CD4-positive, CD25-positive, alpha-beta regulatory T cell (primary cell): ENCODE measurements around the gene MEF2D. TPM values are rescaled to one million over a fixed set of nuclear protein-coding genes. Genes with fewer than 3 reads are reported as not detected.

Experiments used
- ATAC-seq, 2 donors: fragments of 150-1000 bp; cut with Tn5 transposase; one replicate each; pipeline ENCODE4 v1.10.0; 2021; ENCODE audit warnings: low read depth in 2 of 2, moderate number of reproducible peaks in 2 of 2, moderate library complexity in 1 of 2
- DNase-seq, 3 donors: peaks; one replicate each; pipeline versions ENCODE4 v3.0.0 to v3.0.0-alpha.2; 2012 to 2022; ENCODE audit warnings: mixed read lengths in 1 of 3
- H3K27ac ChIP-seq: one replicate; pipeline ENCODE4 v1.7.0; 2013; ENCODE audit warnings: mild to moderate bottlenecking, low read length; ENCODE audit not compliant: insufficient read depth, poor library complexity, severe bottlenecking
- H3K27me3 ChIP-seq: one replicate; pipeline ENCODE4 v1.7.0; 2013; ENCODE audit warnings: low read length; ENCODE audit not compliant: control insufficient read depth, insufficient read depth
- H3K36me3 ChIP-seq: one replicate; pipeline ENCODE4 v1.7.0; 2013; ENCODE audit warnings: mild to moderate bottlenecking, low read length, moderate library complexity; ENCODE audit not compliant: control insufficient read depth, insufficient read depth
- H3K4me1 ChIP-seq: 2 replicates; pipeline ENCODE4 v1.7.0; 2013; ENCODE audit warnings: mild to moderate bottlenecking, low read length; ENCODE audit not compliant: insufficient read depth, control insufficient read depth, poor library complexity, severe bottlenecking
- H3K4me3 ChIP-seq: one replicate; pipeline ENCODE4 v1.7.0; 2013; ENCODE audit warnings: low read depth, mild to moderate bottlenecking, low read length, moderate library complexity
- H3K9me3 ChIP-seq, 2 experiments: 1 replicate in 1 of 2; 2 replicates in 1 of 2; pipeline ENCODE4 v1.7.0; 2013; ENCODE audit warnings: low read length in 2 of 2, mild to moderate bottlenecking in 1 of 2, moderate library complexity in 1 of 2; ENCODE audit not compliant: control insufficient read depth in 2 of 2
- H3K27ac Mint-ChIP-seq, 3 donors: one replicate each; pipeline ENCODE4 v1.8.0; 2020 to 2022; ENCODE audit warnings: mild to moderate bottlenecking in 3 of 3, mixed read lengths in 3 of 3, moderate library complexity in 2 of 3
- H3K27me3 Mint-ChIP-seq: one replicate; pipeline ENCODE4 v1.8.0; 2022; ENCODE audit warnings: mild to moderate bottlenecking, mixed read lengths
- H3K36me3 Mint-ChIP-seq: one replicate; pipeline ENCODE4 v1.8.0; 2020; ENCODE audit warnings: mixed read lengths
- H3K4me1 Mint-ChIP-seq, 4 donors: one replicate each; pipeline ENCODE4 v1.8.0; 2020 to 2022; ENCODE audit warnings: mixed read lengths in 4 of 4, mild to moderate bottlenecking in 1 of 4
- H3K4me3 Mint-ChIP-seq, 4 donors: one replicate each; pipeline ENCODE4 v1.8.0; 2020 to 2022; ENCODE audit warnings: mild to moderate bottlenecking in 4 of 4, mixed read lengths in 4 of 4, moderate library complexity in 3 of 4
- H3K9me3 Mint-ChIP-seq, 7 donors: one replicate each; pipeline ENCODE4 v1.8.0; 2020 to 2022; ENCODE audit warnings: mixed read lengths in 7 of 7, mild to moderate bottlenecking in 3 of 7, moderate library complexity in 2 of 7
- polyA plus RNA-seq, 4 donors: library from polyadenylated mRNA; unstranded; fragments of 300-500 nt; fragmentation: Illumina TruSeq; gene quantifications; one replicate each; pipeline ENCODE4 v1.2.3, GENCODE V29; 2021
- total RNA-seq: library from RNA; stranded (reverse); gene quantifications from one replicate; pipeline ENCODE4 v1.2.3, GENCODE V29; 2022

Gene MEF2D
- total and polyA plus RNA-seq, 5 donors from 2014 or later = 4.6 to 186 (median 7.0) TPM

DNA sequence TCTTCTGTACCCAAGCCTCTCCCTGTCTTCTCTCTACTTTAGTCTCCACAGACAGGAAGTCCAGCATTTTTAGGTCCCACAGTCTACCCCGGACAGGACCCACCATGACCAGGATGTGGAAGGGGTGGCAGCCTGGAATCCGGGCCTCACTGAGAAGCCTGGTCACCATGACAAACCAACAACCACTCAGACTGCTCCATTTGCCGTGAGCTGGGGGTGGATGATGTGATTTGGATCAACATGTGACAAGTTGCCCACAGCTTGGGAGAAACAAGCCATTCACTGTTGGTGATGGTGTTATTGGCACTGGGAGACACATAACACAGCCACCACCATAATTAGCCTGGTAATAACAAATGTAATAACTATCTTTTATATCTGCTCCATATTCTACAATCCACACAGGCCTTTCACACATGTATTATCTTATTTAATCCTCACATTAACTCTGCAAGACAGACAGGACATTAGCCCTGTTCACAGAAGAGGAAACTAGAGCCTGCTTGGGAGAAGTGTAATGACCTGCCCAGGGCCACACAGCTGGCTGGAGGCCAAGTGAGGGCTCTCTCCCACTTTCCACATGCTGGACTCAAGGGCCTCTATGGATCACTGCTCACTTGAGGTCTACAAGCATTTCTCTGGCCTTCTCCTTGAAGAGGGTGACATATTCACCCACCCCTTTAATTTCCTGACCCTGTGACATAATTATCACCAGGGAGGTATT lies 22.9 kb downstream of the MEF2D start:
- Histone ChIP-seq H3K9me3 (no peaks in the 10 kb centered on the region), H3K27ac (no peak overlapping the region), H3K4me1 (peaks cover 19% of the 10 kb centered on the region), H3K36me3 (peaks cover 91% of the 10 kb centered on the region), H3K27me3 (no peaks in the 10 kb centered on the region), H3K4me3 (no peak overlapping the region)
- H3K36me3 Mint-ChIP-seq = peaks cover 56% of the 10 kb centered on the region
- peaks cover 5 to 40% (median 27%) of the 10 kb centered on the region in 4 donors for H3K4me1 Mint-ChIP-seq
- H3K27ac Mint-ChIP-seq = peak overlapping the region in 2 of 3 donors; percentile 31 to 38
- no peak for DNase-seq
- H3K9me3 Mint-ChIP-seq = peaks cover 0 to 2% (median 0%) of the 10 kb centered on the region in 7 donors
- no peak overlapping the region for H3K4me3 Mint-ChIP-seq
- no peak for ATAC-seq
- no peaks in the 10 kb centered on the region for H3K27me3 Mint-ChIP-seq

DNA sequence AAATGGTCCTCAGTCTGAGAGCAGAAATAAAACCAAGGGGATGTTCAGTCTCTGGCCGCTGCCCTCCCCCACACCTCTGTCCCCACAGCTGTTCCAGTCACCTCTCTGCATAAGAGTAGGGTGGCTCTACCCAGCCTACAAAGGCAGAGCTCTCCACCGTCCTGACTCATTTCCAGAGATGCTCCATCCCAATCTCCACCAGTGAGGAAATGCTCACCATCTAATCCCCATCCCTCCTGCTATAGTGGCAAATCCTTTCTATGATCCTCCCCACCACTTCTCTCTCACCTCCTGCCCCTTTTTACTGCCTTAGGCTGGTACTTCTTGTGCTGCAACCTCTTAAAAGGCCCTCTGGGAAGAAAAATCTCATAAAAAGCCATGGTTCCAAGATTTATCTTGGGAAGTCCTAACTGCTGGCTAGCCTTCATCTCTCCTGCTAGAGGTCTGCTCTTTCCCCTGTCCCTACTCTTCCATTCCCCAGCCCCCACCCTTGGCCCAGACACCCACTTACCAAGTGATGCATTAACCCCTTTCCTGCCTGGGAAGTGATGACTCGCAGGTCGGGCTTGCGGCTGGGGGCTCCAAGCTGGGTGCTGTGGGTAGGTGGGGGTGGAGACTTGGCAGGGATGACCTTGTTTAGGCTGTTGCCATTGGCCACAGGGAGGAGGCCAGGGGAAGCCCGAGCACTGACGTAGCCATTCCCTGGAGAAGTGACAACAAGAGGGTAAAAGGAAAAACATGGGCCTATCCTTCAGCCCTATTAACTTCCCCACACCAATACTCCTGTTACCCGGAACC lies 23.9 kb downstream of the MEF2D start:
- Mint-ChIP-seq H3K9me3 (peaks cover 0 to 2% (median 0%) of the 10 kb centered on the region in 7 donors), H3K4me3 (peak overlapping the region in 2 of 4 donors; percentile 9 to 12), H3K27ac (peak overlapping the region in 2 of 3 donors; percentile 2 to 75), H3K36me3 (peaks cover 52% of the 10 kb centered on the region), H3K27me3 (no peaks in the 10 kb centered on the region), H3K4me1 (peaks cover 4 to 33% (median 18%) of the 10 kb centered on the region in 4 donors)
- peaks cover 15% of the 10 kb centered on the region for H3K4me1 ChIP-seq
- no peaks in the 10 kb centered on the region for H3K9me3 ChIP-seq
- no peaks in the 10 kb centered on the region for H3K27me3 ChIP-seq
- no peak overlapping the region for H3K27ac ChIP-seq
- no peak for ATAC-seq
- H3K4me3 ChIP-seq = no peak overlapping the region
- DNase-seq = no peak
- H3K36me3 ChIP-seq = peaks cover 88% of the 10 kb centered on the region

DNA sequence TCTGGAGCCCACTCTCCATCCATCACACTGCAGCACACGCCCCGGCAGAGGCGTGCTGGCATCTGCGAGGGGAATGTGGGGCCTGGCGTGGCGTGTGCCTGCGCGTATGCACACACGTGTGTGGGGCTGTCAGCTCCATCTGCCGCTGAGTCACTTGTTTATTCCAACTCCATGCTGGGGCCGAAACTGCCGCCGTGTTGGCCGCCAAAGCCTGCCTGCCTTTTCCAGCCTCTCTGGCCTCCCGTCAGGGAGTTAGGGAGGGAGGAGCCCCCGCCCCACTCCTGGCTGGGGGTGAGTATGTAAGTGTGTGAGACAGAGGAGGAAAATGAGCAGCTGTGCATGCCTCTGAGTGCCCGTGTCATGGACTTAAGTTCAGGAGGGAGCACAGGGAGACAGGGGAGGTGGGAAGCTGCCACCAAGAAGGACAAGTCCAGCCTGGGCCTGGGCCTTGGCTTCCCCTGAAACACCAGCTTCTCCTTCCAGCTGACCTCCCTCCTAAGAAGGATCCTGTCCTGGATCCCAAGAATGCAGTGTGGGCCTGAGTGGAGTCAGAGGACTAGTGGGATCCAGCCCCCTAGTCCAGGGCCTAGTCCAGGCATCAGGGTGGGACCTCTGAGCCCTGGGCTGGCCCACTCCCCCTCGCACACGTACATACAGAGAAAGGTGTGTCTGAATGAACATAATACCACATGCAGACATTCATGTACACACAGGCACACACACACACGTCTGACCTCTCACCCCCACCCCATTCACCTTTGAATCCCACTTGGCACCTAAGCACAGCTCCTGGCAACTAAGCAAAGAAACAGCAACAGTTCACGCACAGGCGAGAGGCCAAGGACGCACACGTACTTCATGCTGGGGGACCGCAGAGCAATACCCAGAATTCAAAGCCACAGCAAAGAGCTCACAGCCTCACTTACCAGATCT lies 24.7 kb downstream of the MEF2D start:
- DNase-seq = no peak
- peaks cover 86% of the 10 kb centered on the region for H3K36me3 ChIP-seq
- no peak overlapping the region for H3K27ac ChIP-seq
- H3K4me3 ChIP-seq = no peak overlapping the region
- peaks cover 6% of the 10 kb centered on the region for H3K4me1 ChIP-seq
- no peaks in the 10 kb centered on the region for H3K9me3 ChIP-seq
- Mint-ChIP-seq H3K9me3 (peaks cover 0 to 2% (median 0%) of the 10 kb centered on the region in 7 donors), H3K4me3 (peak overlapping the region in 1 of 4 donors; percentile 15), H3K27me3 (no peaks in the 10 kb centered on the region), H3K4me1 (peaks cover 0 to 25% (median 10%) of the 10 kb centered on the region in 4 donors), H3K27ac (peak overlapping the region in 1 of 3 donors; percentile 67), H3K36me3 (peaks cover 43% of the 10 kb centered on the region)
- no peaks in the 10 kb centered on the region for H3K27me3 ChIP-seq
- no peak for ATAC-seq

DNA sequence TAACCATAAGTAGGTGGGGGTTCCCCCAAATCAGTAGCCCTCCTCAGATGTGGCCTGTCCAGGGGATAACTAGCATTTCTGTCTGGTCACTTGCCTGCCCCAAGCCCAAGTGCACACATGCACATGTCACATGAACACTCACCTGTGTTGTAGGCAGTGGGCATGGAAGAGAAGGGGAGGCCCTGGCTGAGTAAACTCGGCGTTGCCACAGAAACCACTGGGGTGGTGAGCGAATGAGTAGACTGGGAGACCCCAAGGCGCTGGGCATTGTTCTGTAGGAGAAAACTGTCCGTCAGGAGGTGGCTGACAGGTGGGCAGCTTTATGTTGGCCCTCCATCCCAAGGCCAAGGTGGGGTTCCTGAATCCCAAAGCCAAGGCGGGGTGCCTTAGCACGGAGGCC lies 25.6 kb downstream of the MEF2D start:
- H3K27me3 Mint-ChIP-seq = no peaks in the 10 kb centered on the region

DNA sequence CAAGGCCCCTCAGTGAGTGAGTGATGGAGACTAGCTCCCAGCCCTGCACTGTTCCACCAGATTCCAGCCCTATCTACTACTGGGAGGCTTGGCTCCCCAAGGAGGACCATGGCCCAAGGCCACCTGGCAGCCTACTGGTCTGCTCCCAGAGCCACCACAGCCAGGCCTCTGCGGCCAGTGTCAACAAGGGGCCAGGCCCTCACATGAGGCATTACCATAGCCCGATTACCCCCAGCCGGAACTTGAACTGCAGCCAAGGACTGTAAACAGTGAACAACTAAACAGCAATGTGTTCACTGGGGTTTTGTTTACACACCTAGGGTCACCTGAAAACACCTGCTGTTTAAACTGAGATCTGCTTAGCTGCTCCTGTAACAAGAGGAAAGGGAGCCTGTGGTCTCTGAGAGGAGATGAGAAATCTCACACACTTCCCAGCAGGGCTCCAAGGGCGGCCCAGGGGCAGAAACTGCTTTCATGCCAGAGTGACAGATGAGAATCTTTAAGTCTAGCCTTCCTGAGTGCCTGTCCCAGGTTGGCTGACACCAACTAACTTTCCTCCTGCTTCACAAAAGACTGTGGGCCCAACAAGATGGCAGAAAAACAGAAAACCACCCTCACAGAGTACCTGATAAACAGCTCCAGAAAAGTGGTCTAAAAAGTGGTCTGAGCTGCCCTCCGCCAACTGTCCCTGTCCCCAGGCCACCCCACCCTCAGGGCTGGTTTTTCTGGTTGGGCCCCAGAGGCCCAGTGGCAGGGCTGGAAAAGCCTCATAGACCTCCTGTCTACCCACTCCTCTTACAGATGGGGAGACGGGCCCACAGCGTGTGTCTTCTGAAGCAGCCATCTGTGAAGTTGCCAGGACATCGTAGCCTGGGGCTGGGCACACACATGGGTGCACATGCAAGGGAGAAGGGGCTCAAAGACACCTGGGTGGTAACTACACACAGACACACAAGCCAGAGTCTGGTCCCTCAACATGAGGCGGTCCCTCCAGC lies 28.8 kb downstream of the MEF2D start:
- no peaks in the 10 kb centered on the region for H3K9me3 Mint-ChIP-seq
- no peak overlapping the region for H3K27ac ChIP-seq
- no peaks in the 10 kb centered on the region for H3K27me3 ChIP-seq
- DNase-seq (no peak), ATAC-seq (no peak)
- H3K4me3 ChIP-seq = no peak overlapping the region
- peak overlapping the region in 1 of 3 donors; percentile 62 for H3K27ac Mint-ChIP-seq
- H3K27me3 Mint-ChIP-seq = no peaks in the 10 kb centered on the region
- no peaks in the 10 kb centered on the region for H3K9me3 ChIP-seq
- peak overlapping the region in 1 of 4 donors; percentile 58 for H3K4me3 Mint-ChIP-seq
- H3K36me3 Mint-ChIP-seq = peaks cover 37% of the 10 kb centered on the region
- no peaks in the 10 kb centered on the region for H3K4me1 ChIP-seq
- H3K36me3 ChIP-seq = peaks cover 87% of the 10 kb centered on the region
- H3K4me1 Mint-ChIP-seq = peaks cover 0 to 19% (median 7%) of the 10 kb centered on the region in 4 donors

More for the DNA sequence above, 25.6 kb downstream of the MEF2D start:
- no peak overlapping the region for H3K4me3 Mint-ChIP-seq
- Histone ChIP-seq H3K36me3 (peaks cover 90% of the 10 kb centered on the region), H3K9me3 (no peaks in the 10 kb centered on the region), H3K4me3 (no peak overlapping the region), H3K4me1 (no peaks in the 10 kb centered on the region), H3K27me3 (no peaks in the 10 kb centered on the region), H3K27ac (peak overlapping the region; percentile 36)
- no peaks in the 10 kb centered on the region for H3K9me3 Mint-ChIP-seq
- DNase-seq (no peak), ATAC-seq (no peak)
- H3K27ac Mint-ChIP-seq = no peak overlapping the region
- H3K4me1 Mint-ChIP-seq = peaks cover 0 to 18% (median 5%) of the 10 kb centered on the region in 4 donors
- peaks cover 36% of the 10 kb centered on the region for H3K36me3 Mint-ChIP-seq

DNA sequence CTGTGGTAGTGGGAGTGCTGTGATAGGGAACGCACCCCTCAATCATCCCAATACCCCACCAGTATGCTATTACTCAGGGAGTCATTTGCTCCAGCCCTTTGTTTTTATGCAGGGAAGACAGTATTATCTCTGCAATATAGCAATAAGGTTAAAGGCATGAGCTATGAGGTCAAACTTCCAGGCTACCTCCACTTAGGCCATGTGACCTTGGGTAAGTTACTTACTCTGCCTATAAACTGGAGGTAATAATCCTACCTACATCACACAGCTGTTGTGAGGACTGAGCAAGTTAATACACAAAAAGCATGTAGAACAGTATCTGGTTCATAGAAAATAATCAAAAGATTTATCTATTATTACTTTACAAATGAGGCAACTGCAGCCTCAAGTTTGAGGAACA lies 30.1 kb downstream of the MEF2D start:
- Mint-ChIP-seq H3K27ac (no peak overlapping the region), H3K36me3 (peaks cover 32% of the 10 kb centered on the region), H3K4me1 (peaks cover 0 to 19% (median 13%) of the 10 kb centered on the region in 4 donors), H3K9me3 (no peaks in the 10 kb centered on the region), H3K27me3 (no peaks in the 10 kb centered on the region), H3K4me3 (no peak overlapping the region)
- Histone ChIP-seq H3K4me3 (no peak overlapping the region), H3K36me3 (peaks cover 87% of the 10 kb centered on the region), H3K9me3 (no peaks in the 10 kb centered on the region), H3K27ac (no peak overlapping the region), H3K4me1 (no peaks in the 10 kb centered on the region), H3K27me3 (no peaks in the 10 kb centered on the region)
- no peak for DNase-seq
- ATAC-seq = no peak
